GM23338 (cell line): ENCODE measurements around the gene RFC2. TPM values are rescaled to one million over a fixed set of nuclear protein-coding genes. Genes with fewer than 3 reads are reported as not detected.

Source experiments
- ATAC-seq: fragments of 200-7000 bp; cut with Tn5 transposase; 3 replicates; pipeline ENCODE4 v1.9.1; 2020
- DNase-seq: peaks from one replicate; pipeline ENCODE4 v3.0.0-alpha.2; 2015; ENCODE audit warnings: low spot score
- H2AFZ ChIP-seq: fragments of 200-600 bp; sonication (generic); 2 replicates; pipeline ENCODE4 v1.8.0; 2016; ENCODE audit warnings: antibody characterized with exemption, mild to moderate bottlenecking, moderate library complexity
- H3F3A ChIP-seq: fragments of 200-600 bp; sonication (generic); replicated peaks from 2 replicates; pipeline ENCODE4 v1.8.0; 2017; ENCODE audit warnings: antibody characterized with exemption, mixed run types, low read depth
- H3K27ac ChIP-seq: fragments of 200-600 bp; sonication (generic); 2 replicates; pipeline ENCODE4 v1.6.1; 2016; ENCODE audit warnings: low read depth
- H3K27me3 ChIP-seq: fragments of 200-600 bp; sonication (generic); 2 replicates; pipeline ENCODE4 v1.8.0; 2016; ENCODE audit warnings: mild to moderate bottlenecking, mixed run types, moderate library complexity; ENCODE audit not compliant: insufficient read depth
- H3K36me3 ChIP-seq: fragments of 200-600 bp; sonication (generic); 2 replicates; pipeline ENCODE4 v1.8.0; 2016; ENCODE audit warnings: mild to moderate bottlenecking; ENCODE audit not compliant: insufficient read depth
- H3K4me1 ChIP-seq: fragments of 200-600 bp; sonication (generic); 2 replicates; pipeline ENCODE4 v1.8.0; 2016; ENCODE audit warnings: mild to moderate bottlenecking, moderate library complexity; ENCODE audit not compliant: insufficient read depth
- H3K4me2 ChIP-seq: fragments of 200-600 bp; sonication (generic); 2 replicates; pipeline ENCODE4 v1.7.1; 2017; ENCODE audit warnings: mixed run types
- H3K4me3 ChIP-seq: fragments of 200-600 bp; sonication (generic); 2 replicates; pipeline ENCODE4 v1.6.1; 2016; ENCODE audit warnings: mixed run types
- H3K79me2 ChIP-seq: fragments of 200-600 bp; sonication (generic); replicated peaks from 2 replicates; pipeline ENCODE4 v1.8.0; 2017; ENCODE audit warnings: mild to moderate bottlenecking; ENCODE audit not compliant: insufficient read depth
- H3K9me2 ChIP-seq: fragments of 200-600 bp; sonication (generic); 2 replicates; pipeline ENCODE4 v1.8.0; 2017; ENCODE audit not compliant: insufficient read depth
- H4K20me1 ChIP-seq: fragments of 200-600 bp; sonication (generic); replicated peaks from 2 replicates; pipeline ENCODE4 v1.8.0; 2017; ENCODE audit warnings: mild to moderate bottlenecking; ENCODE audit not compliant: insufficient read depth
- H3K27ac Mint-ChIP-seq: 2 replicates; pipeline ENCODE4 v1.8.0; 2020; ENCODE audit warnings: inconsistent platforms, mild to moderate bottlenecking, moderate library complexity, mixed read lengths
- H3K27me3 Mint-ChIP-seq: 3 replicates; pipeline ENCODE4 v1.8.0; 2022; ENCODE audit warnings: low read depth, mild to moderate bottlenecking, moderate library complexity, mixed read lengths, inconsistent platforms; ENCODE audit not compliant: insufficient read depth, poor library complexity
- H3K36me3 Mint-ChIP-seq: 3 replicates; pipeline ENCODE4 v1.8.0; 2021; ENCODE audit warnings: low read depth, mild to moderate bottlenecking, inconsistent platforms, moderate library complexity, mixed read lengths
- H3K4me1 Mint-ChIP-seq: 3 replicates; pipeline ENCODE4 v1.8.0; 2020; ENCODE audit warnings: mild to moderate bottlenecking, inconsistent platforms, mixed read lengths
- H3K4me3 Mint-ChIP-seq: 3 replicates; pipeline ENCODE4 v1.8.0; 2021; ENCODE audit warnings: moderate library complexity, mild to moderate bottlenecking, inconsistent platforms, mixed read lengths
- H3K9me3 Mint-ChIP-seq: 3 replicates; pipeline ENCODE4 v1.8.0; 2020; ENCODE audit warnings: moderate library complexity, mild to moderate bottlenecking, inconsistent platforms, mixed read lengths
- CREB1 ChIP-seq: fragments of 250-450 bp; sonication (Bioruptor Pico); IDR thresholded peaks from 2 replicates; pipeline ENCODE4 v1.5.0; 2020; ENCODE audit warnings: low read depth, mild to moderate bottlenecking, moderate library complexity
- CTCF ChIP-seq, 2 experiments: fragments of 200-600 bp in 1 of 2; sonication (generic) in 1 of 2; conservative IDR thresholded peaks; 2 replicates each; pipeline versions ENCODE4 v1.5.1 to v1.6.1; 2016 to 2017; ENCODE audit warnings: antibody characterized with exemption in 2 of 2, low read depth in 2 of 2, mild to moderate bottlenecking in 2 of 2, moderate library complexity in 1 of 2
- ETS1 ChIP-seq: IDR thresholded peaks from 2 replicates; pipeline ENCODE4 v1.6.1; 2016; ENCODE audit warnings: antibody characterized with exemption
- EZH2 ChIP-seq: fragments of 200-600 bp; sonication (generic); IDR thresholded peaks from one replicate; pipeline ENCODE4 v1.8.0; 2017; ENCODE audit warnings: antibody characterized with exemption, mild to moderate bottlenecking, low read depth; ENCODE audit not compliant: unreplicated experiment
- EZH2phosphoT487 ChIP-seq: fragments of 200-600 bp; sonication (generic); IDR thresholded peaks from one replicate; pipeline ENCODE4 v1.8.1; 2018; ENCODE audit warnings: antibody characterized with exemption; ENCODE audit not compliant: unreplicated experiment
- JUNB ChIP-seq: IDR thresholded peaks from one replicate; pipeline ENCODE4 v1.6.1; 2016; ENCODE audit warnings: antibody characterized with exemption; ENCODE audit not compliant: unreplicated experiment
- NANOG ChIP-seq: IDR thresholded peaks from 2 replicates; pipeline ENCODE4 v1.6.1; 2016; ENCODE audit warnings: antibody characterized with exemption, borderline replicate concordance
- POLR2AphosphoS5 ChIP-seq: IDR thresholded peaks from 2 replicates; pipeline ENCODE4 v1.6.1; 2016; ENCODE audit warnings: antibody characterized with exemption, low read depth
- STAT1 ChIP-seq: IDR thresholded peaks from one replicate; pipeline ENCODE4 v1.6.1; 2016; ENCODE audit warnings: antibody characterized with exemption; ENCODE audit not compliant: unreplicated experiment
- ZNF114 ChIP-seq: fragments of 250-450 bp; sonication (Bioruptor Pico); IDR thresholded peaks from 2 replicates; pipeline ENCODE4 v1.5.0; 2020; ENCODE audit warnings: mild to moderate bottlenecking, moderate library complexity
- ZNF331 ChIP-seq: fragments of 250-450 bp; sonication (Bioruptor Pico); IDR thresholded peaks from 2 replicates; pipeline ENCODE4 v1.5.0; 2020; ENCODE audit warnings: low read depth, mild to moderate bottlenecking, moderate library complexity
- ZNF462 ChIP-seq: fragments of 250-450 bp; sonication (Bioruptor Pico); IDR thresholded peaks from 2 replicates; pipeline ENCODE4 v1.5.0; 2020; ENCODE audit warnings: mild to moderate bottlenecking, moderate library complexity
- polyA plus RNA-seq: library from polyadenylated mRNA; unstranded; fragments of >200 nt; fragmentation: Nextera tagmentation; extraction: Ambion mirVana; gene quantifications from 2 replicates; pipeline ENCODE4 v1.2.1, GENCODE V29; 2016
- total RNA-seq: library from RNA; depleted of rRNA; stranded (reverse); fragments of >200 nt; shearing (Covaris generic); gene quantifications from 2 replicates; pipeline ENCODE4 v1.2.3, GENCODE V29; 2014
- TF ChIP-seq, protein P1 (sequence below): IDR thresholded peaks from one replicate; pipeline ENCODE4 v1.6.1; 2018; ENCODE audit warnings: antibody characterized with exemption; ENCODE audit not compliant: unreplicated experiment

The RFC2 gene
- total and polyA plus RNA-seq, 2 experiments from 2014 or later: 56.4 to 75.2 TPM

DNA sequence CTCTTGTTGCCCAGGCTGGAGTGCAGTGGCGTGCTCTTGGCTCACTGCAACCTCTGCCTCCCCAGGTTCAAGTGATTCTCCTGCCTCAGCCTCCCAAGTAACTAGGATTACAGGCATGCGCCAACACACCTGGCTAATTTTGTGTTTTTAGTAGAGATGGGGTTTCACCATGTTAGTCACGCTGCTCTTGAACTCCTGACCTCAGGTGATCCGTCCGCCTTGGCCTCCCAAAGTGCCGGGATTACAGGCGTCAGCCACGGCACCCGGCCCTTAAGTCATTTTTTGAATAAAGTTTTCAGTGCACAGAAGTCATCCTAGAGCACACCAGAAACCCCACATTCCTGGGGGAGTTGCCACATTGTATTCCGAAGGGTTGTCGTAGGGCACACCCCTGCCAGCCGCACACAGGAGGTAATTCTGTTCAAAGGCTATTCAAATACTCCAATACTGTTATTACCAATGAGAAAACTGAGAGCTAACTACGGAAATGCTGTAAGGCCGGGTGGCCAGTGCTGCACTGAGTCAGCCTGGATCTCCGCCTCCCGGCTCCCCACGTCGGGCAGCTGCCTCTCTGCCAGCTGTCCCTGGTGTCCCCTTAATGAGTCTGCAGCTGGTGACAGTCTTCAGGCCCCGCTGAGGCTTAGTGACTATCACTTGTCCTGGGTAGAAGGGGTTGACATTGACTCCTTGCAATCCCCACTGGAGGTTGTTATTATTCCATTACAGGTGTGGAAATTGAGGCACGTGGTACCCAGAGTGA is 8.6 kb upstream of the RFC2 start:
- H3K4me1 ChIP-seq: no peaks in the 10 kb centered on the region
- Mint-ChIP-seq H3K4me1 (no peaks in the 10 kb centered on the region), H3K36me3 (no peaks in the 10 kb centered on the region), H3K4me3 (no peak overlapping the region), H3K27ac (no peak overlapping the region), H3K27me3 (peaks cover 10% of the 10 kb centered on the region), H3K9me3 (no peaks in the 10 kb centered on the region)
- no peaks in the 10 kb centered on the region for H3K79me2 ChIP-seq
- H4K20me1 ChIP-seq: no peaks in the 10 kb centered on the region
- TF ChIP-seq EZH2phosphoT487 (no peak), CREB1 (CRISPR knock-in tag) (no peak), ZNF331 (CRISPR knock-in tag) (no peak), EZH2 (no peak), POLR2AphosphoS5 (no peak), NANOG (no peak), JUNB (no peak), ETS1 (no peak), CTCF (conservative IDR thresholded peaks at IDR 0.05; ENCODE audit: low read depth in 2 of 2) (no peak), ZNF462 (no peak), ZNF114 (CRISPR knock-in tag) (no peak), STAT1 (no peak)
- TF ChIP-seq, protein P1, sequence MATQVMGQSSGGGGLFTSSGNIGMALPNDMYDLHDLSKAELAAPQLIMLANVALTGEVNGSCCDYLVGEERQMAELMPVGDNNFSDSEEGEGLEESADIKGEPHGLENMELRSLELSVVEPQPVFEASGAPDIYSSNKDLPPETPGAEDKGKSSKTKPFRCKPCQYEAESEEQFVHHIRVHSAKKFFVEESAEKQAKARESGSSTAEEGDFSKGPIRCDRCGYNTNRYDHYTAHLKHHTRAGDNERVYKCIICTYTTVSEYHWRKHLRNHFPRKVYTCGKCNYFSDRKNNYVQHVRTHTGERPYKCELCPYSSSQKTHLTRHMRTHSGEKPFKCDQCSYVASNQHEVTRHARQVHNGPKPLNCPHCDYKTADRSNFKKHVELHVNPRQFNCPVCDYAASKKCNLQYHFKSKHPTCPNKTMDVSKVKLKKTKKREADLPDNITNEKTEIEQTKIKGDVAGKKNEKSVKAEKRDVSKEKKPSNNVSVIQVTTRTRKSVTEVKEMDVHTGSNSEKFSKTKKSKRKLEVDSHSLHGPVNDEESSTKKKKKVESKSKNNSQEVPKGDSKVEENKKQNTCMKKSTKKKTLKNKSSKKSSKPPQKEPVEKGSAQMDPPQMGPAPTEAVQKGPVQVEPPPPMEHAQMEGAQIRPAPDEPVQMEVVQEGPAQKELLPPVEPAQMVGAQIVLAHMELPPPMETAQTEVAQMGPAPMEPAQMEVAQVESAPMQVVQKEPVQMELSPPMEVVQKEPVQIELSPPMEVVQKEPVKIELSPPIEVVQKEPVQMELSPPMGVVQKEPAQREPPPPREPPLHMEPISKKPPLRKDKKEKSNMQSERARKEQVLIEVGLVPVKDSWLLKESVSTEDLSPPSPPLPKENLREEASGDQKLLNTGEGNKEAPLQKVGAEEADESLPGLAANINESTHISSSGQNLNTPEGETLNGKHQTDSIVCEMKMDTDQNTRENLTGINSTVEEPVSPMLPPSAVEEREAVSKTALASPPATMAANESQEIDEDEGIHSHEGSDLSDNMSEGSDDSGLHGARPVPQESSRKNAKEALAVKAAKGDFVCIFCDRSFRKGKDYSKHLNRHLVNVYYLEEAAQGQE: no peak
- H3K4me3 ChIP-seq: no peak overlapping the region
- H3K27ac ChIP-seq: no peak overlapping the region
- DNase-seq (no peak), ATAC-seq (no peak)
- no peaks in the 10 kb centered on the region for H3K9me2 ChIP-seq
- no peak overlapping the region for H2AFZ ChIP-seq
- H3K36me3 ChIP-seq: no peaks in the 10 kb centered on the region
- no peak overlapping the region for H3K4me2 ChIP-seq
- H3K27me3 ChIP-seq: no peaks in the 10 kb centered on the region
- H3F3A ChIP-seq: no peaks in the 10 kb centered on the region
